H9 (cell line): ENCODE data around the gene FAM81B. TPM values are rescaled to one million over a fixed set of nuclear protein-coding genes. Genes with fewer than 3 reads are reported as not detected.

Experiments
- DNase-seq: peaks from one replicate; pipeline ENCODE4 v3.0.0-alpha.2; 2017
- H2AFZ ChIP-seq: one replicate; pipeline ENCODE4 v1.6.1; 2013; ENCODE audit warnings: mild to moderate bottlenecking, low read length, control low read depth, moderate library complexity
- H2AK5ac ChIP-seq: 2 replicates; pipeline ENCODE4 v1.6.1; 2013; ENCODE audit warnings: low read length, control low read depth, mixed read lengths; ENCODE audit not compliant: insufficient read length
- H2BK120ac ChIP-seq: one replicate; pipeline ENCODE4 v1.6.1; 2013; ENCODE audit warnings: low read depth, mild to moderate bottlenecking, low read length, control low read depth, inconsistent platforms; ENCODE audit not compliant: poor library complexity, severe bottlenecking
- H2BK12ac ChIP-seq: 2 replicates; pipeline ENCODE4 v1.6.1; 2013; ENCODE audit warnings: low read length, control low read depth, mixed read lengths, low read depth; ENCODE audit not compliant: insufficient read length
- H2BK15ac ChIP-seq: 2 replicates; pipeline ENCODE4 v1.6.1; 2013; ENCODE audit warnings: low read depth, low read length, control low read depth
- H2BK20ac ChIP-seq: one replicate; pipeline ENCODE4 v1.6.1; 2013; ENCODE audit warnings: low read depth, mild to moderate bottlenecking, low read length, control low read depth, inconsistent platforms; ENCODE audit not compliant: poor library complexity, severe bottlenecking
- H2BK5ac ChIP-seq: 2 replicates; pipeline ENCODE4 v1.6.1; 2013; ENCODE audit warnings: low read length, control low read depth, mixed read lengths; ENCODE audit not compliant: insufficient read length
- H3K14ac ChIP-seq: 2 replicates; pipeline ENCODE4 v1.6.1; 2013; ENCODE audit warnings: low read length, control low read depth; ENCODE audit not compliant: insufficient read depth
- H3K18ac ChIP-seq: 2 replicates; pipeline ENCODE4 v1.6.1; 2013; ENCODE audit warnings: low read depth, mild to moderate bottlenecking, mixed read lengths, low read length, control low read depth; ENCODE audit not compliant: insufficient read length
- H3K23ac ChIP-seq: 2 replicates; pipeline ENCODE4 v1.6.1; 2013; ENCODE audit warnings: low read length, control low read depth, mixed read lengths, low read depth; ENCODE audit not compliant: insufficient read length
- H3K23me2 ChIP-seq: 2 replicates; pipeline ENCODE4 v1.6.1; 2013; ENCODE audit warnings: low read depth, mild to moderate bottlenecking, mixed read lengths, low read length, control low read depth; ENCODE audit not compliant: insufficient read length, poor library complexity, severe bottlenecking
- H3K27ac ChIP-seq: 2 replicates; pipeline ENCODE4 v1.5.1; 2013; ENCODE audit warnings: low read length, control low read depth, mixed read lengths, low read depth; ENCODE audit not compliant: insufficient read length
- H3K27me3 ChIP-seq: 2 replicates; pipeline ENCODE4 v1.6.1; 2013; ENCODE audit warnings: low read length, control low read depth, inconsistent platforms; ENCODE audit not compliant: insufficient read depth
- H3K4ac ChIP-seq: 2 replicates; pipeline ENCODE4 v1.6.1; 2013; ENCODE audit warnings: low read depth, mild to moderate bottlenecking, control low read depth, inconsistent platforms, low read length, moderate library complexity
- H3K4me1 ChIP-seq: 2 replicates; pipeline ENCODE4 v1.6.1; 2013; ENCODE audit warnings: low read length, control low read depth, inconsistent platforms; ENCODE audit not compliant: insufficient read depth
- H3K4me2 ChIP-seq: 2 replicates; pipeline ENCODE4 v1.6.1; 2013; ENCODE audit warnings: low read length, control low read depth, mixed read lengths; ENCODE audit not compliant: insufficient read length, insufficient read depth
- H3K56ac ChIP-seq: 2 replicates; pipeline ENCODE4 v1.6.1; 2013; ENCODE audit warnings: low read depth, mild to moderate bottlenecking, mixed read lengths, low read length, control low read depth; ENCODE audit not compliant: insufficient read length
- H3K79me1 ChIP-seq: 2 replicates; pipeline ENCODE4 v1.6.1; 2013; ENCODE audit warnings: low read depth, mild to moderate bottlenecking, moderate library complexity, low read length, control low read depth, inconsistent platforms; ENCODE audit not compliant: insufficient read depth, poor library complexity, severe bottlenecking
- H3K79me2 ChIP-seq: 2 replicates; pipeline ENCODE4 v1.6.1; 2013; ENCODE audit warnings: low read length, control low read depth, inconsistent platforms; ENCODE audit not compliant: insufficient read depth
- H3K9ac ChIP-seq: 2 replicates; pipeline ENCODE4 v1.6.1; 2013; ENCODE audit warnings: low read length, control low read depth, mixed read lengths; ENCODE audit not compliant: insufficient read length; ENCODE audit errors: extremely low read depth
- H3K9me3 ChIP-seq: one replicate; pipeline ENCODE4 v1.6.1; 2013; ENCODE audit warnings: low read depth, low read length, inconsistent platforms; ENCODE audit not compliant: control insufficient read depth
- H3T11ph ChIP-seq: one replicate; pipeline ENCODE4 v1.6.1; 2013; ENCODE audit warnings: mild to moderate bottlenecking, low read length, control low read depth, inconsistent platforms
- H4K20me1 ChIP-seq: one replicate; pipeline ENCODE4 v1.6.1; 2013; ENCODE audit not compliant: control insufficient read depth, insufficient read length, insufficient read depth
- H4K5ac ChIP-seq: 2 replicates; pipeline ENCODE4 v1.6.1; 2013; ENCODE audit warnings: low read depth, mild to moderate bottlenecking, mixed read lengths, low read length, control low read depth; ENCODE audit not compliant: insufficient read length
- H4K8ac ChIP-seq: replicated peaks from 2 replicates; pipeline ENCODE4 v1.6.1; 2013; ENCODE audit warnings: low read length, control low read depth, mixed read lengths, low read depth; ENCODE audit not compliant: insufficient read length
- H4K91ac ChIP-seq: 2 replicates; pipeline ENCODE4 v1.6.1; 2013; ENCODE audit warnings: low read depth, mild to moderate bottlenecking, moderate library complexity, mixed read lengths, low read length, control low read depth; ENCODE audit not compliant: insufficient read length
- H3K27ac Mint-ChIP-seq, 3 experiments: 2 replicates in 2 of 3; 3 replicates in 1 of 3; pipeline ENCODE4 v1.8.0; 2020 to 2021; ENCODE audit warnings: mixed read lengths in 3 of 3, mild to moderate bottlenecking in 1 of 3, moderate library complexity in 1 of 3
- H3K27me3 Mint-ChIP-seq: 2 replicates; pipeline ENCODE4 v1.8.0; 2021; ENCODE audit warnings: low read depth, mild to moderate bottlenecking, moderate library complexity, mixed read lengths
- H3K36me3 Mint-ChIP-seq, 3 experiments: 2 replicates in 2 of 3; 3 replicates in 1 of 3; pipeline ENCODE4 v1.8.0; 2020 to 2021; ENCODE audit warnings: low read depth in 3 of 3, mixed read lengths in 3 of 3; ENCODE audit not compliant: insufficient read depth in 1 of 3
- H3K4me1 Mint-ChIP-seq, 2 experiments: 2 replicates each; pipeline ENCODE4 v1.8.0; 2020; ENCODE audit warnings: mixed read lengths in 2 of 2
- H3K4me3 Mint-ChIP-seq, 2 experiments: 2 replicates in 1 of 2; 3 replicates in 1 of 2; pipeline ENCODE4 v1.8.0; 2020 to 2021; ENCODE audit warnings: mild to moderate bottlenecking in 2 of 2, mixed read lengths in 2 of 2, moderate library complexity in 1 of 2
- H3K9me3 Mint-ChIP-seq, 2 experiments: 2 replicates in 1 of 2; 3 replicates in 1 of 2; pipeline ENCODE4 v1.8.0; 2020; ENCODE audit warnings: mild to moderate bottlenecking in 2 of 2, mixed read lengths in 2 of 2, moderate library complexity in 1 of 2
- WGBS: extraction: QIAGEN DNeasy Blood & Tissue Kit; methylation state at CpG from one replicate; pipeline ENCODE4 v1.1.7; 2013; ENCODE audit warnings: missing lambda C conversion rate, low lambda C conversion rate, mixed read lengths; ENCODE audit not compliant: insufficient read length; ENCODE audit errors: extremely low coverage; 5-methylcytosine and 5-hydroxymethylcytosine counted together
- total RNA-seq: library from RNA; stranded (reverse); gene quantifications from 2 replicates; pipeline ENCODE4 v1.2.1, GENCODE V29; 2021
- TF ChIP-seq, protein P1 (sequence below): fragments of 200-600 bp; sonication (generic); conservative IDR thresholded peaks from 3 replicates; pipeline ENCODE4 v1.8.0; 2021; ENCODE audit warnings: antibody characterized with exemption, mild to moderate bottlenecking

FAM81B gene
- total RNA-seq, 1 experiment from 2014 or later, result not detected

DNA sequence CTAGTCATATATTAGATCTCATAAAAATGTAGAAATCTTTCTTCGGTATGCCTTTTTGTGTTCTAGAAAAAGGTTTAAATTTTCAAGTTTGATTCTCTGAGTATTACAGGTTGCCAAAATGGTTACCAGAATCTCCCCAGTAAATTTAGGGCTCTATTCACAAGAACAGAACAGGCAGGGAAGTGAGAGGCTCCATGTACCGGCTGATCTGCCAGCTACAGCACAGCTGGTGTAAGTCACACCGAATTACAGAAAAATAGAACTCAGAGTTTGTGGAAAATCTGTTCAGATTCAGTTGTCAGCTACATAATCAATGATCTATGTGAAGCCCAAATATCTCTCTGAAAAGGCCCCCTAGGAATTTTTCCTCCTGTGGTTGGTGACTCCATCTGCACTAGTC, 10.5 kb downstream of the FAM81B start:
- H2BK120ac ChIP-seq, result no peak overlapping the region
- H3K27ac ChIP-seq, result no peak overlapping the region
- H3K4me2 ChIP-seq, result no peak overlapping the region
- no peaks in the 10 kb centered on the region for H3K79me1 ChIP-seq
- H3K18ac ChIP-seq, result no peak overlapping the region
- no peak overlapping the region for H2BK5ac ChIP-seq
- H3K27me3 ChIP-seq, result no peaks in the 10 kb centered on the region
- Mint-ChIP-seq H3K36me3 (peaks cover 0 to 4% (median 0%) of the 10 kb centered on the region in 3 experiments; a peak in 2 of 7 replicates), H3K27me3 (no peaks in the 10 kb centered on the region), H3K9me3 (peaks cover 0 to 5% of the 10 kb centered on the region in 2 experiments; a peak in 4 of 5 replicates), H3K4me3 (no peak overlapping the region), H3K4me1 (peaks cover 8 to 13% of the 10 kb centered on the region in 2 experiments), H3K27ac (no peak overlapping the region)
- H3K79me2 ChIP-seq, result no peaks in the 10 kb centered on the region
- no peaks in the 10 kb centered on the region for H3K23me2 ChIP-seq
- no peaks in the 10 kb centered on the region for H3K9me3 ChIP-seq
- no peaks in the 10 kb centered on the region for H4K20me1 ChIP-seq
- H3K4ac ChIP-seq, result no peak overlapping the region
- WGBS, result no CpG with 5 or more reads among the region's 3 CpGs
- no peak overlapping the region for H3K9ac ChIP-seq
- H3K4me1 ChIP-seq, result no peaks in the 10 kb centered on the region; the same call in 1 of the 2 replicates
- no peak overlapping the region for H4K91ac ChIP-seq
- H4K8ac ChIP-seq, result no peak overlapping the region
- H4K5ac ChIP-seq, result no peak overlapping the region
- no peak overlapping the region for H2AFZ ChIP-seq
- no peak overlapping the region for H3K56ac ChIP-seq
- H3K23ac ChIP-seq, result no peak overlapping the region
- no peak overlapping the region for H3T11ph ChIP-seq
- H2BK15ac ChIP-seq, result no peak overlapping the region
- H2BK12ac ChIP-seq, result no peak overlapping the region
- TF ChIP-seq, protein P1, sequence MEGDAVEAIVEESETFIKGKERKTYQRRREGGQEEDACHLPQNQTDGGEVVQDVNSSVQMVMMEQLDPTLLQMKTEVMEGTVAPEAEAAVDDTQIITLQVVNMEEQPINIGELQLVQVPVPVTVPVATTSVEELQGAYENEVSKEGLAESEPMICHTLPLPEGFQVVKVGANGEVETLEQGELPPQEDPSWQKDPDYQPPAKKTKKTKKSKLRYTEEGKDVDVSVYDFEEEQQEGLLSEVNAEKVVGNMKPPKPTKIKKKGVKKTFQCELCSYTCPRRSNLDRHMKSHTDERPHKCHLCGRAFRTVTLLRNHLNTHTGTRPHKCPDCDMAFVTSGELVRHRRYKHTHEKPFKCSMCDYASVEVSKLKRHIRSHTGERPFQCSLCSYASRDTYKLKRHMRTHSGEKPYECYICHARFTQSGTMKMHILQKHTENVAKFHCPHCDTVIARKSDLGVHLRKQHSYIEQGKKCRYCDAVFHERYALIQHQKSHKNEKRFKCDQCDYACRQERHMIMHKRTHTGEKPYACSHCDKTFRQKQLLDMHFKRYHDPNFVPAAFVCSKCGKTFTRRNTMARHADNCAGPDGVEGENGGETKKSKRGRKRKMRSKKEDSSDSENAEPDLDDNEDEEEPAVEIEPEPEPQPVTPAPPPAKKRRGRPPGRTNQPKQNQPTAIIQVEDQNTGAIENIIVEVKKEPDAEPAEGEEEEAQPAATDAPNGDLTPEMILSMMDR, result no peak
- no peak for DNase-seq
- no peak overlapping the region for H2AK5ac ChIP-seq
- no peak overlapping the region for H2BK20ac ChIP-seq
- H3K14ac ChIP-seq, result no peak overlapping the region
